Heart left ventricle (tissue), 16 donors: Measurements from ENCODE around the gene NFIB. TPM values are rescaled to one million over a fixed set of nuclear protein-coding genes. Genes with fewer than 3 reads are reported as not detected.
A peak's percentile ranks its signal among the peaks of the same experiment; 100 is the strongest.

Experiments
- ATAC-seq, 4 donors: fragments of 200-7000 bp; cut with Tn5 transposase; one replicate each; pipeline ENCODE4 v1.9.1; 2020 to 2022; ENCODE audit warnings: moderate library complexity in 4 of 4, mild to moderate bottlenecking in 3 of 4, moderate number of reproducible peaks in 1 of 4
- DNase-seq, 5 donors: peaks; one replicate each; pipeline ENCODE4 v3.0.0-alpha.2; 2020
- H3K27ac ChIP-seq, 12 donors: fragments of 200-600 bp; sonication (generic) in 4 of 12; one replicate each; pipeline versions ENCODE4 v1.5.0 to v1.8.0; 2016 to 2022; ENCODE audit warnings: mild to moderate bottlenecking in 2 of 12
- H3K27me3 ChIP-seq, 9 donors: fragments of 200-600 bp; sonication (generic) in 2 of 9; one replicate each; pipeline versions ENCODE4 v1.5.1 to v1.8.0; 2016 to 2022; ENCODE audit warnings: mild to moderate bottlenecking in 3 of 9
- H3K36me3 ChIP-seq, 9 donors: fragments of 200-600 bp; sonication (generic) in 2 of 9; one replicate each; pipeline versions ENCODE4 v1.5.0 to v1.8.0; 2018 to 2022; ENCODE audit warnings: mild to moderate bottlenecking in 2 of 9
- H3K4me1 ChIP-seq, 12 donors: fragments of 200-600 bp; sonication (generic) in 4 of 12; one replicate each; pipeline versions ENCODE4 v1.5.0 to v1.8.0; 2016 to 2022; ENCODE audit warnings: mild to moderate bottlenecking in 3 of 12
- H3K4me3 ChIP-seq, 12 donors: fragments of 200-600 bp; sonication (generic) in 4 of 12; one replicate each; pipeline versions ENCODE4 v1.5.0 to v1.8.0; 2017 to 2022; ENCODE audit warnings: mild to moderate bottlenecking in 9 of 12, moderate library complexity in 4 of 12
- H3K9me3 ChIP-seq, 12 donors: fragments of 200-600 bp; sonication (generic) in 4 of 12; one replicate each; pipeline versions ENCODE4 v1.5.0 to v1.8.0; 2016 to 2022; ENCODE audit warnings: mild to moderate bottlenecking in 1 of 12
- POLR2A ChIP-seq, 2 donors: fragments of 450-650 bp; IDR thresholded peaks; one replicate each; pipeline ENCODE4 v1.6.1; 2017; ENCODE audit warnings: antibody characterized with exemption in 2 of 2, mild to moderate bottlenecking in 2 of 2, moderate library complexity in 2 of 2
- WGBS, 4 donors: extraction: QIAGEN DNeasy Blood & Tissue Kit in 2 of 4; methylation state at CpG; one replicate each; pipeline versions ENCODE4 v1.1.5 to v1.1.7; 2013 to 2018; 5-methylcytosine and 5-hydroxymethylcytosine counted together
- intact Hi-C, 10 donors: fragments of 100-400 bp; cut with DNase I; formaldehyde crosslinking; loops; one replicate each; pipeline versions ENCODE4 v1.11.1 to v1.14.2; 2022
- polyA plus RNA-seq, 2 donors: library from polyadenylated mRNA; stranded (reverse); fragments of 200-250 nt; gene quantifications; one replicate each; pipeline ENCODE4 v1.2.3, GENCODE V29; 2013
- total RNA-seq, 9 donors: library from RNA; depleted of rRNA in 2 of 9; stranded (reverse); fragments of >200 nt in 2 of 9; fragmentation: NEBNext Ultra II Directional in 3 of 9; extraction: Animal tissue kit (Norgen Biotek cat#: 25700) in 3 of 9; gene quantifications; one replicate each; pipeline versions ENCODE4 v1.1.0 to v1.2.4, GENCODE V29; 2016 to 2023
- TF ChIP-seq, protein P1 (sequence below), 12 donors: fragments of 200-600 bp; sonication (generic) in 4 of 12; IDR thresholded peaks; one replicate each; pipeline versions ENCODE4 v1.5.0 to v1.8.0; 2018 to 2022; ENCODE audit warnings: antibody characterized with exemption in 12 of 12, mild to moderate bottlenecking in 5 of 12
- donor health status: ischemic (EF 13 %, LVEDD 7.1; RV severe dilation, severe dysfunction).
- donor health status: healthy with polysubstance abuse.
- donor health status: DM: no; HTN: yes; CAD: no.
- donor health status: DM: no; HTN: no; CAD: no.
- donor health status: ischemic (EF 25% LVEDD 6.9; RV normal size, moderate dysfunction).
- donor health status: ischemic (EF 25% LVEDD 5.7; RV mildly dilated, moderate dysfunction).
- donor health status: healthy.
- donor health status: DM: yes; HTN: yes; CAD: no.
- donor health status: ischemic (EF 35%, LVEDD 5.7; RV mildly dilated, moderate dysfunction).
- donor health status: nonischemic (EF 11% LVEDD 7.7; RV severe dilation, severe dysfunction).
- donor health status: DM: yes; HTN: yes; CAD: no.
- donor health status: PGD.
- donor health status: ischemic (EF 29% LVEDD 5.4; RV normal size, mild dysfunction).
- donor health status: nonischemic (EF 23%, LVEDD 6.1; RV moderate dilation, normal function).

The NFIB gene
- total and polyA plus RNA-seq, 11 donors: 24.5 to 148 (median 98.2) TPM

DNA sequence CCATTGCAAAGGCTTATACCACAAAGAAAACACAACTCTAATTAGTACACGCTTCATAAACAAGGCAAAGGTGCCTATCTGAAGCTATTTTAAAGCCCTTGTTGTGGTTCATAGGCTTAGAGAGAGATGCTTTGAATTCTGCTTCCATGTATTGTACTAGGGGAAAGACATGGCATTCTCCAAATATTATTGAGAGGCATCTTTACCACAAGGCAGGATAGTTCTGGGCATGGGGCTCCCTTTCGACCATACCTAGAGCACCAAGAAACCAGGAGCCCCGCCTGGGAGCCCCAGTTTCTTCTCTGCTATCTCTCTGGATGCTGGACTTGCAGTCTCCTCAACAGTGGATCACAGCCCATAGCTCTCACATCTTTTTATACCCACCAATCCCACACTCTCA is 93.7 kb downstream of the NFIB start:
- no peak for TF ChIP-seq POLR2A (IDR thresholded peaks at IDR 0.05)
- TF ChIP-seq, protein P1, sequence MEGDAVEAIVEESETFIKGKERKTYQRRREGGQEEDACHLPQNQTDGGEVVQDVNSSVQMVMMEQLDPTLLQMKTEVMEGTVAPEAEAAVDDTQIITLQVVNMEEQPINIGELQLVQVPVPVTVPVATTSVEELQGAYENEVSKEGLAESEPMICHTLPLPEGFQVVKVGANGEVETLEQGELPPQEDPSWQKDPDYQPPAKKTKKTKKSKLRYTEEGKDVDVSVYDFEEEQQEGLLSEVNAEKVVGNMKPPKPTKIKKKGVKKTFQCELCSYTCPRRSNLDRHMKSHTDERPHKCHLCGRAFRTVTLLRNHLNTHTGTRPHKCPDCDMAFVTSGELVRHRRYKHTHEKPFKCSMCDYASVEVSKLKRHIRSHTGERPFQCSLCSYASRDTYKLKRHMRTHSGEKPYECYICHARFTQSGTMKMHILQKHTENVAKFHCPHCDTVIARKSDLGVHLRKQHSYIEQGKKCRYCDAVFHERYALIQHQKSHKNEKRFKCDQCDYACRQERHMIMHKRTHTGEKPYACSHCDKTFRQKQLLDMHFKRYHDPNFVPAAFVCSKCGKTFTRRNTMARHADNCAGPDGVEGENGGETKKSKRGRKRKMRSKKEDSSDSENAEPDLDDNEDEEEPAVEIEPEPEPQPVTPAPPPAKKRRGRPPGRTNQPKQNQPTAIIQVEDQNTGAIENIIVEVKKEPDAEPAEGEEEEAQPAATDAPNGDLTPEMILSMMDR (IDR thresholded peaks at IDR 0.05): no peak
- WGBS, 4 donors: 65 to 77% (median 68%) methylated on average over 3 of the region's 3 CpGs
- Histone ChIP-seq H3K27me3 (no peaks in the 10 kb centered on the region), H3K4me1 (peaks cover 7 to 79% (median 60%) of the 10 kb centered on the region in 12 donors), H3K36me3 (no peaks in the 10 kb centered on the region), H3K9me3 (no peaks in the 10 kb centered on the region), H3K27ac (peak overlapping the region in 11 of 12 donors; percentile 8 to 80 (median 64)), H3K4me3 (no peak overlapping the region)
- ATAC-seq (peak in 2 of 4 donors; percentile 13 to 40), DNase-seq (no peak)
- intact Hi-C loops: loop anchor here in 1 of 10 donors (5.0 kb wide), 1 partner anchor 87 kb away; no protein-coding TSS in a partner anchor

DNA sequence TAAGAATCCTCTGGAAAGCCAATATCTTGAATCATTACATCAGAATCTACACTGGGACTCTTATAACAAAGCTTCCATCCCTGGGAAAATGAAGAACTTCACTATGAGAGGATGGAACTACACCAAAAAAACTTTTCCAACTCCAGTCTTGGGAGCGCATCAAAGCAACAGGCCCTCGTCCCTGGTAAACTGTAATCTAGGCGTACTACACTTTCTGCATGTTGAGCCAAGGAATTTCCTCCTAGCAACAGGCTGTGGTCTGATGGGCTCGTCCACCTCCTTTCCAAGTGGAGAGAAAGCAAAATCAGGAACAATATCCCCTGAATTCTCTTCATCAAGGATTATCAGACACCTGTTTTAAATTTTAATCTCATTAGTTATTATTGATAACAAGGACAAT is 94.1 kb downstream of the NFIB start:
- Histone ChIP-seq H3K27ac (peak overlapping the region in 11 of 12 donors; percentile 8 to 80 (median 64)), H3K36me3 (no peaks in the 10 kb centered on the region), H3K4me3 (no peak overlapping the region), H3K27me3 (no peaks in the 10 kb centered on the region), H3K4me1 (peaks cover 7 to 83% (median 64%) of the 10 kb centered on the region in 12 donors), H3K9me3 (no peaks in the 10 kb centered on the region)
- intact Hi-C loops: loop anchor here in 1 of 10 donors (5.0 kb wide), 1 partner anchor 87 kb away; no protein-coding TSS in a partner anchor
- peak; percentile 49 to 64 (median 52) for ATAC-seq
- TF ChIP-seq, protein P1 (IDR thresholded peaks at IDR 0.05): no peak
- TF ChIP-seq POLR2A (IDR thresholded peaks at IDR 0.05): no peak
- 13 to 24% (median 21%) methylated on average over 4 of the region's 4 CpGs for WGBS, 4 donors
- DNase-seq: no peak

DNA sequence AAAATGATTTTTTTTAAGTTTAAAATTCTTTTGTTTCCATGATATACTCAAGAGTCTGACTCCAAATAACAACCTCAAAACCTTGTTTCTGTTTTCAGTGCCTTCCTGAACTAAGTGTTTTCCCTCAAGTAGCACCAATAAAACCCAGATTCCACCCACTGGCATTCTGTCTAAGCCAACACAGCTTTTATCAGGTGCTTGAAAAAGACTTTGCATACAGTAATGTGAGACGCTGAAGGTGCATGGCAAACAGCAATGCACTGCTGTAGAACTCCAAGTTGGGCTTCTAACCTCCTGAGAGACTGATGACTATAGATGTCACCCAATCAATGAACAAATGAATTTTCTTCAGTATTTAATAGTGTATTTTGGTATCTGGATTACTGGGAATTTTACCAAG is 95.7 kb downstream of the NFIB start:
- intact Hi-C loops: no loop called here
- H3K27me3 ChIP-seq: no peaks in the 10 kb centered on the region
- no peak overlapping the region for H3K4me3 ChIP-seq
- H3K4me1 ChIP-seq: peaks cover 7 to 88% (median 68%) of the 10 kb centered on the region in 12 donors
- 45 to 56% (median 46%) methylated on average over 1 of the region's 1 CpG for WGBS, 4 donors
- TF ChIP-seq, protein P1 (IDR thresholded peaks at IDR 0.05): no peak
- TF ChIP-seq POLR2A (IDR thresholded peaks at IDR 0.05): no peak
- H3K27ac ChIP-seq: peak overlapping the region in 8 of 12 donors; percentile 11 to 72 (median 46)
- ATAC-seq (no peak), DNase-seq (no peak)
- no peaks in the 10 kb centered on the region for H3K9me3 ChIP-seq
- no peaks in the 10 kb centered on the region for H3K36me3 ChIP-seq

DNA sequence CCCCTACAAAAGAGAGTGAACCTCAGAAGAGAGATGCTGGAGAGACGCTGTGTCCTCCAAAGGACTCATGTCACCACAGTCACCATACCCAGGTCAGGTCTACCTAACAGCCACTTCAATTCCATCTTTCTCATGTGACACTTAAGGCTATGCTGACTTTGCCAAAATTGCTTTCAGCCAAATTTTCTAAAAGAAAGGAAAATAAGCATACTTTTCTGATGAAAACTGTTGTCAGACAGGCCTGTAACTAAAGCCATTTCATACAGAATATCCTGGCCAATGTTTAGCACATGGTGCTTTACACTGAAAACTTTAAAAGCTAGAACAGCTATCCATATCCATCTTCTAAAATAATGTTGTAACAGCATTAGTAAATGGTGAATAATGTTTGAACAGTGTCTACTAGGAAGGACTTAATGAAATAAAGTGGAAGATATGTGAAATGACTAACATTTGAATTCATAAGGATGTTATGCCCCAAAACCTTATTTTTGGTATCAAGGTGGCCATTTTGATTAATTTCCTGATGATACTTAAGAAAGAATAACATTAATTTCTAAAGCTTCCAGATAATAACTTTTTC is 97.2 kb downstream of the NFIB start:
- TF ChIP-seq, protein P1 (IDR thresholded peaks at IDR 0.05): no peak
- TF ChIP-seq POLR2A (IDR thresholded peaks at IDR 0.05): no peak
- Histone ChIP-seq H3K27me3 (no peaks in the 10 kb centered on the region), H3K27ac (no peak overlapping the region), H3K4me3 (no peak overlapping the region), H3K9me3 (no peaks in the 10 kb centered on the region), H3K36me3 (no peaks in the 10 kb centered on the region), H3K4me1 (peaks cover 7 to 91% (median 68%) of the 10 kb centered on the region in 12 donors)
- WGBS, 4 donors: 83 to 100% (median 94%) methylated on average over 1 of the region's 1 CpG
- intact Hi-C loops: no loop called here
- no peak for DNase-seq
- no peak for ATAC-seq
